Measurements from ENCODE around the gene TESK2.
"Not testable (repeated sequence)": the region's sequence is repeated elsewhere in the genome, so short reads cannot be mapped to it uniquely, and the experiment has no call there.

Gene TESK2

DNA sequence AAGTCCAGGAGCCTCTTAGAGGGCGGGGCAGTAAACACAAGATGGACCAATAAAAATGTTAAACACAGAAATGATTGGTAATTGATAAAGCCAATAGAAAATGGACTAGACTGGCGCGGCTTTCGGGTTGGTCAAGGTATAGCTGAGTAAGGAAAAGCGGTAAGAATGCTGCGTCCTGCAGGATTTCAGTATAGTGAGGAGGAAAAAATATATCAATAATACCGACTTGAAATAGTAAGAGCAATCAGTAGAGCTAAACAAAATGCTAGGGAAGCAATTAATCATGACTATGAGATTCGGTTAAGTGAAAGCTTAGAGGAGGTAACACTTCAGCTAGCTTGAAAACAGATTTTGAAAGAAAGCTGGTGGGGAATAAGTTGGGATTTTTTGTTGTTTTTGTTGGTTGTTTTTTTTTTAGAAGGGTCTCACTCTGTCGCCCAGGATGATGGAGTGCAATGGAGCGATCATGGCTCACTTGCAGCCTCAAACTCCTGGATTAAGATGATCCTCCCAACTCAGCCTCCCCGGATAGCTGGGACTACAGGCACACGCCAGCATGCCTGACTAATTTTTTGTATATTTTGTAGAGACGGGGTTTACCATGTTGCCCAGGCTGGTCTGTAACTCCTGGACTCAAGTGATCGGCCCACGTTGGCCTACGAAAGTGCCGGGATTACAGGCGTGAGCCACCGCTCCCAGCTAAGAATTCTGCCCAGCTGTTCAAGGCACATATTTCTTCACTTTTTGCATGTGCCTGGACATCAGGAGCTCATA, 711 bp upstream of the TESK2 start:
- DNase-seq (ENCODE audit: low read depth): no peak
- H3K4me3 ChIP-seq (replicated peaks; ENCODE audit: low read depth, low read length): peak overlapping the region; percentile 86
- TF ChIP-seq CTCF (IDR thresholded peaks at IDR 0.05; ENCODE audit: low read length, missing control alignments): no peak

DNA sequence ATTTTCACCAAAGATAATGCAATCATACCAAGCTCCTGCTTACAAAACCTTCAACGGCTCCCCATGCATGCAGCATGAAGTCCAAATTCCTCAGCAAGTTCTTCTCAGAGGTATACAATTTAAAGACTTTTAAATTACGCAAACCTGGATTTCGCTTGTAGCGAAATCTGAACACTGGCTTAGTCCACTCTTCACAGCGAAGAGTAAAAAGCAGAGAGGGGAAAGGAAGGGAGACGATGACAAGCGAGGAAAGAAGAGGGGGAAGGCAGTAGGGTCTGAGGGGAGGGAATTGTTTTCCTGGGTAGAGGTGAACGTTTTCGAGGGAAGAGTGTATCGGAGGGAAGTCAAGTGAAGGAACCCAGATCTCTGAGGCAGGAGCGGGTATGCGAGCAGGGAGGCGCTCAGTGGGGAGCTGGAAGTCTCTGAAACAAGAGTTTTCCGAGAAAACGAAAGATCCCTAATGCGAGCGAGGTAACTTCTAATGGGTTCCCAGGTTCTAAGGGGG, 790 bp downstream of the TESK2 start:
- no peak for TF ChIP-seq CTCF (IDR thresholded peaks at IDR 0.05; ENCODE audit: low read length, missing control alignments)
- DNase-seq (ENCODE audit: low read depth): peak; percentile 27
- H3K4me3 ChIP-seq (replicated peaks; ENCODE audit: low read depth, low read length): peak overlapping the region; percentile 86

DNA sequence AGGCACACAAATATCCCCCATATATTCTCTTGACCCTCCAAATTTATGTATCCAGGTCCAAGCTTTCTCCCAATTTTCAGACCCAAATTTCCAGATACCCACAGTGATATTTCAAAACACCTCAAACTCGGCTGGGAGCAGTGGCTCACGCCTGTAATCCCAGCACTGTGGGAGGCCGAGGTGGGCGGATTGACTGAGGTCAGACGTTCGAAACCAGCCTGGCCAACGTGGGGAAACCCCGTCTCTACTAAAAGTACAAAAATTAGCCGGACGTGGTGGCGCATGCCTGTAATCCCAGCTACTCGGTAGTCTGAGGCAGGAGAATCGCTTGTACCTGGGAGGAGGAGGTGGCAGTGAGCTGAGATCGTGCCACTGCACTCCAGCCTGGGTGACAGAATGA, 1.6 kb downstream of the TESK2 start:
- H3K4me3 ChIP-seq (replicated peaks; ENCODE audit: low read depth, low read length); DNase-seq (ENCODE audit: low read depth): not testable (repeated sequence)

DNA sequence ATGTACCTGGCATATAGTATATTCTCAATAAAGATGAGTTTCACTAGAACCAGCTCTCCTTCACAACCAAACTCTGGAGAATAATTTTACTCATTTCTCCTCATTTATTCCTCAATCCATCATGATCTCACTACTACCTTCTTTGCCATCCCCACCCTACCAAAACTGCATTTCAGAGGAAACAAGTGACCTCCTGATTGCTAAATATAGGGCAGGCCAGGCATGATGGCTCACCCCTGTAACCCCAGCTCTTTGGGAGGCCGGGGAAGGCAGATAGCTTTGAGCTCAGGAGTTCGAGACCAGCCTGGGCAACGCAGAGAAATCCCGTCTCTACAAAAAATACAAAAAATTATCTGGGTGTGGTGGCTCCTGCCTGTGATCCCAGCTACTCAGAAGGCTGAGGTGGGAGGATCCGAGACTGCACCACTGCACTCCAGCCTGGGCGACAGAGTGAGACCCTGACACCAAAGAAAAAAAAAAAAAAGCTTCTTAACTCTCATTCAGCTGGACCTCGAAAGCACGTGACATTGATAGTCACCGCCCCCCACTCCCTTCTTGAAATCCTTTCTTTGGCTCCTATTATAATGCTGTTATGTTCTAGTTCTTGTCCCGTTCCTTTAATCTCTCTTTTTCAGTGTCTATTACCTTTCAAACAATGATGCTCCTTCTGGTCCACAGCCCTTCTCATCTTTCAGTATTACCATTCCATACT, 2.1 kb downstream of the TESK2 start:
- TF ChIP-seq CTCF (IDR thresholded peaks at IDR 0.05; ENCODE audit: low read length, missing control alignments): no peak
- DNase-seq (ENCODE audit: low read depth): no peak
- H3K4me3 ChIP-seq (replicated peaks; ENCODE audit: low read depth, low read length): no peak overlapping the region

DNA sequence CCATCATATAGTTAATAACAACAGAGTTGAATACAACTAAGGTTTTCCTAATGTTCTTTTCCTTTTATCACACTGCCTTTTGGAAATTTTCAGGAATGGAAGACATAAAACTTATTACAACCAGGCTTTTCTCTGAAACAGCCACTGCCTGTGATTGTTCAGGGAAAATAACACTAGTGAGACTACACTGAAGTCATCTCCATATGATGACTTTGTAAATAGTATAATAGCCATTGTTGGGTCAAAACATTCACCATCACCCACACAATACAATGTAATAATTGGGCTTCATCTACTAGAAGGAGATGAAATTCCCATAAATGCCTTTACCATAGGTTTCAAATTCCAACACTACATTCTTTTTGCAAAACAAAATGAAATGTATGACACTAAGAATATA, 5.0 kb downstream of the TESK2 start:
- TF ChIP-seq CTCF (IDR thresholded peaks at IDR 0.05; ENCODE audit: low read length, missing control alignments): no peak
- no peak overlapping the region for H3K4me3 ChIP-seq (replicated peaks; ENCODE audit: low read depth, low read length)
- DNase-seq (ENCODE audit: low read depth): no peak

DNA sequence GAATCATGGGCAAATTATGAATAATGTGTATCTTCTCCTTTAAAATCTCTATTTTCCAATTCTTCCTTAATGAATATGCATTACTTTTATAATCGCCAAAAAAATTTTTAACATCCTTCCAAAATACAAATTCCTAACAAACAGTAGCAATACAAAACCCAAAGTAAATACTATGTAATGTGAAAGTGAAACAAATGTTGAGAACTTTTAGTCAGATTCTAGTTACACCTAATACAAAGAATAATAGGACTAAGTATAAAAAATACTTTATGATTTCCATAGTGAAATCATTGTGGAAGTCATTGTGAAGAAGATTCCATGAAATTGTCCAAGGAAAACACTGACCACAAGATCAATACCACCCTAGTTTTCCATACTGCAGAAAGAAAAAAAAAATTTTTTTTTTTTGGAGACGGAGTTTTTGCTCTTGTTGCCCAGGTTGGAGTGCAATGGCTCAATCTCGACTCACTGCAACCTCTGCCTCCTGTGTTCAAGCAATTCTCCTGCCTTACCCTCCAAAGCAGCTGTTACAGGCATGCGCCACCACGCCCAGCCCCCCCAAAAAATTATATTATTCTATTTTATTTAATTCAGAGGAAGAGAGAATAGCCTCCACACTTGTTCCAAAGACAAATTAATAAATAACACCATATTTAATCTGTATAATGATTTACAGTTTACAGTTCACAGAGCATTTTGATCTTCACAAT, 11.8 kb downstream of the TESK2 start:
- no peak for DNase-seq (ENCODE audit: low read depth)
- no peak for TF ChIP-seq CTCF (IDR thresholded peaks at IDR 0.05; ENCODE audit: low read length, missing control alignments)

More for the DNA sequence above, 11.8 kb downstream of the TESK2 start:
- no peak overlapping the region for H3K4me3 ChIP-seq (replicated peaks; ENCODE audit: low read depth, low read length)

Measured in fibroblast of pulmonary artery (primary cell).